Psoas muscle (tissue), 8 donors: ENCODE data around the gene NFKBIZ. TPM values are rescaled to one million over a fixed set of nuclear protein-coding genes. Genes with fewer than 3 reads are reported as not detected.

ENCODE experiments used
- ATAC-seq, 4 donors: fragments of 200-7000 bp; cut with Tn5 transposase; one replicate each; pipeline ENCODE4 v1.9.1; 2020; ENCODE audit warnings: moderate library complexity in 3 of 4, mild to moderate bottlenecking in 2 of 4
- DNase-seq, 2 donors: peaks; one replicate each; pipeline ENCODE4 v3.0.0-alpha.2; 2020
- H3K27ac ChIP-seq: fragments of 200-600 bp; one replicate; pipeline ENCODE4 v1.8.0; 2022
- H3K27me3 ChIP-seq, 3 donors: fragments of 200-600 bp in 1 of 3; one replicate each; pipeline versions ENCODE4 v1.6.1 to v1.8.0; 2013 to 2022; ENCODE audit warnings: low read length in 2 of 3, mild to moderate bottlenecking in 2 of 3, moderate library complexity in 1 of 3; ENCODE audit not compliant: insufficient read depth in 3 of 3
- H3K36me3 ChIP-seq, 2 donors: fragments of 200-600 bp in 1 of 2; one replicate each; pipeline versions ENCODE4 v1.6.1 to v1.8.0; 2013 to 2022; ENCODE audit warnings: low read depth in 1 of 2, mild to moderate bottlenecking in 1 of 2, moderate library complexity in 1 of 2; ENCODE audit not compliant: insufficient read depth in 1 of 2
- H3K4me1 ChIP-seq: fragments of 200-600 bp; one replicate; pipeline ENCODE4 v1.8.0; 2022
- H3K4me3 ChIP-seq: fragments of 200-600 bp; one replicate; pipeline ENCODE4 v1.8.0; 2022; ENCODE audit warnings: mild to moderate bottlenecking
- H3K9me3 ChIP-seq: fragments of 200-600 bp; one replicate; pipeline ENCODE4 v1.8.0; 2022
- CTCF ChIP-seq: fragments of 200-600 bp; IDR thresholded peaks from one replicate; pipeline ENCODE4 v1.8.0; 2022; ENCODE audit warnings: antibody characterized with exemption
- WGBS, 3 donors: extraction: QIAGEN DNeasy Blood & Tissue Kit; methylation state at CpG; one replicate each; pipeline versions ENCODE4 v1.1.6 to v1.1.7; 2013; 5-methylcytosine and 5-hydroxymethylcytosine counted together
- intact Hi-C, 2 donors: fragments of 100-400 bp; cut with DNase I; formaldehyde crosslinking; loops; one replicate each; pipeline versions ENCODE4 v1.11.0 to v1.14.2; 2022
- polyA plus RNA-seq, 3 donors: library from polyadenylated mRNA; stranded (reverse); fragments of 200-250 nt; gene quantifications; one replicate each; pipeline ENCODE4 v1.2.3, GENCODE V29; 2013
- total RNA-seq, 4 donors: library from RNA; stranded (reverse); fragmentation: NEBNext Ultra II Directional in 2 of 4; extraction: Animal tissue kit (Norgen Biotek cat#: 25700) in 2 of 4; gene quantifications; one replicate each; pipeline versions ENCODE4 v1.2.1 to v1.2.4, GENCODE V29; 2021 to 2023
- donor health status: healthy with polysubstance abuse.
- donor health status: DM: no; HTN: no; CAD: no; lungs with moderate emphysema.
- donor health status: Bipolar disorder and iron deficiency.
- donor health status: healthy.
- donor health status: DM: yes; HTN: yes; CAD: no.
- donor health status: DM: no; HTN: no; CAD: no.
- donor health status: DM: no; HTN: no; CAD: no.
- donor health status: DM: yes; HTN: yes; CAD: no.

The NFKBIZ gene
- total and polyA plus RNA-seq, 7 donors = 3.0 to 12.5 (median 8.6) TPM

- no peak for DNase-seq
- TF ChIP-seq CTCF = no peak
- 71 to 83% (median 78%) methylated on average over 12 of the region's 12 CpGs for WGBS, 3 donors
- Histone ChIP-seq H3K4me1 (no peaks in the 10 kb centered on the region), H3K36me3 (no peaks in the 10 kb centered on the region), H3K27me3 (no peaks in the 10 kb centered on the region), H3K27ac (no peak overlapping the region), H3K9me3 (no peaks in the 10 kb centered on the region), H3K4me3 (no peak overlapping the region)
- ATAC-seq = peak in 1 of 4 donors; percentile 57
- intact Hi-C loops = no loop called here
Observed at GRCh38 chr3:101868534-101869464, 19.5 kb downstream of the NFKBIZ start.

- ATAC-seq = no peak
- Histone ChIP-seq H3K4me3 (no peak overlapping the region), H3K27ac (no peak overlapping the region), H3K4me1 (no peaks in the 10 kb centered on the region), H3K9me3 (no peaks in the 10 kb centered on the region), H3K27me3 (no peaks in the 10 kb centered on the region), H3K36me3 (no peaks in the 10 kb centered on the region)
- 87 to 93% (median 91%) methylated on average over 5 of the region's 5 CpGs for WGBS, 3 donors
- intact Hi-C loops = no loop called here
- no peak for TF ChIP-seq CTCF
- no peak for DNase-seq
Observed at GRCh38 chr3:101870138-101870537, 20.8 kb downstream of the NFKBIZ start.

- no peaks in the 10 kb centered on the region for H3K27me3 ChIP-seq
- H3K4me3 ChIP-seq = no peak overlapping the region
- ATAC-seq = no peak
- DNase-seq = no peak
- H3K27ac ChIP-seq = no peak overlapping the region
- 86 to 94% (median 93%) methylated on average over 2 of the region's 2 CpGs for WGBS, 3 donors
- H3K9me3 ChIP-seq = no peaks in the 10 kb centered on the region
- H3K4me1 ChIP-seq = no peaks in the 10 kb centered on the region
- TF ChIP-seq CTCF = no peak
- intact Hi-C loops = no loop called here
- no peaks in the 10 kb centered on the region for H3K36me3 ChIP-seq
Observed at GRCh38 chr3:101873619-101874018, 24.3 kb downstream of the NFKBIZ start.

DNA sequence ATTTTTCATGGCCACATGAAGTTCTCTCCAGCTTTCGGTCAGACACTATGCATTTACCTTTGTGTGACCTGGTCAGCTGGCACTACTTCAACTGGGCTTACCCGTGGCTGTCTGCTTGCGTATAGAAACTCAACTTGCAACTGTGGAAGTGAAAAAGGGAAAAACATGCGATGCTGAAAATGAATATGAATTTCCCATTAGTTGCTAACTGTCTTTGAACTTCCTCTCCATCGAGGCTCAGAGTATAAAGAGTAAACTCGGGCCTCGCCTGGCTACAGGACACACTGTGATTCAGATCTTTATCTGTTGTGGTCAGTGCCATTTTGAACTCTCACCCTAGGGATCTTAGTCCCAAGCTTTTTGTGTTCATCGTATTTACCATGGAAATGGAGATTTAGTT is 26.8 kb downstream of the NFKBIZ start:
- Histone ChIP-seq H3K4me3 (no peak overlapping the region), H3K36me3 (no peaks in the 10 kb centered on the region), H3K4me1 (no peaks in the 10 kb centered on the region), H3K27me3 (no peaks in the 10 kb centered on the region), H3K9me3 (no peaks in the 10 kb centered on the region), H3K27ac (no peak overlapping the region)
- no peak for DNase-seq
- intact Hi-C loops = no loop called here
- 74 to 81% (median 77%) methylated on average over 8 of the region's 8 CpGs for WGBS, 3 donors
- TF ChIP-seq CTCF = no peak
- no peak for ATAC-seq
